ENCODE data around the gene TSPO. TPM values are rescaled to one million over a fixed set of nuclear protein-coding genes. Genes with fewer than 3 reads are reported as not detected.

TSPO gene
- total RNA-seq, 1 donor from 2014 or later, result 0.79 TPM

DNA sequence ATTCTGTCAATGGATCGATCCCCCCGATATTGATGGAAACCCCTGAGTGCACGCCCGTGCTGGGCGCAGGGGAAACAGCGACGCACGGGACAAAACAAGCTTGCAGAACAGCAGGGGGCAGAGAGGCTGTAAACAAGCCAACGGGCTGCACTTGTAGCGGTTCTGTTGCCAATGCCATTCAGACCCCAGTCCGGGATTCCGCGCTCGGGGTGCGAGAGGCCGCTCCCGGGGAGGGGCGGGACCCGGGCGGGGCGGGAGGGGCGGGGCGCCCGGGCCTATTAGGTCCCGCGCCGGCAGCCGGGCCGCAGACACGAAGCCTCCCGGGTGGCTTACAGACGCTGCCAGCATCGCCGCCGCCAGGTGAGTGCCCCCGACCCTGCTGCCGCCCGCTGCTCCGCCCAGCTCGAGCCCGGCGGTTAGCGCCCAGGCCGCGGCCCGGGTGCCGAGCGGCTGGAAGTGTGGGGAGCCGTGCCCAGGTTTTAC, 40.9 kb upstream of the TSPO start, which contains the start of gene BIK:
TSS of gene BIK (plus strand) at position 307 of the 483 bp plus-strand sequence. CDS start 13,273 bp downstream, outside the sequence.
- peak; percentile 31 for DNase-seq (ENCODE audit: low spot score, unreplicated experiment)
- Mint-ChIP-seq H3K4me1 (ENCODE audit: low read depth) (peaks cover 14% of the 10 kb centered on the region), H3K9me3 (ENCODE audit: low read depth) (no peaks in the 10 kb centered on the region), H3K27ac (peak within 1 kb of the TSS; percentile 81), H3K4me3 (ENCODE audit: low read depth) (peak within 1 kb of the TSS; percentile 65), H3K27me3 (peaks cover 52% of the 10 kb centered on the region), H3K36me3 (ENCODE audit: insufficient read depth) (no peaks in the 10 kb centered on the region)
- peak; percentile 32 for TF ChIP-seq CTCF (IDR thresholded peaks at IDR 0.05; ENCODE audit: unreplicated experiment)

- peak overlapping the region; percentile 65 for H3K4me3 Mint-ChIP-seq (ENCODE audit: low read depth)
- H3K27me3 Mint-ChIP-seq, result peaks cover 52% of the 10 kb centered on the region
- TF ChIP-seq CTCF (IDR thresholded peaks at IDR 0.05; ENCODE audit: unreplicated experiment), result no peak
- no peak overlapping the region for H3K27ac Mint-ChIP-seq
- no peaks in the 10 kb centered on the region for H3K9me3 Mint-ChIP-seq (ENCODE audit: low read depth)
- no peak for DNase-seq (ENCODE audit: low spot score, unreplicated experiment)
- no peaks in the 10 kb centered on the region for H3K36me3 Mint-ChIP-seq (ENCODE audit: insufficient read depth)
- peaks cover 14% of the 10 kb centered on the region for H3K4me1 Mint-ChIP-seq (ENCODE audit: low read depth)
These were observed 40.3 kb upstream of the TSPO start for GRCh38 chr22:43110927-43111623.

DNA sequence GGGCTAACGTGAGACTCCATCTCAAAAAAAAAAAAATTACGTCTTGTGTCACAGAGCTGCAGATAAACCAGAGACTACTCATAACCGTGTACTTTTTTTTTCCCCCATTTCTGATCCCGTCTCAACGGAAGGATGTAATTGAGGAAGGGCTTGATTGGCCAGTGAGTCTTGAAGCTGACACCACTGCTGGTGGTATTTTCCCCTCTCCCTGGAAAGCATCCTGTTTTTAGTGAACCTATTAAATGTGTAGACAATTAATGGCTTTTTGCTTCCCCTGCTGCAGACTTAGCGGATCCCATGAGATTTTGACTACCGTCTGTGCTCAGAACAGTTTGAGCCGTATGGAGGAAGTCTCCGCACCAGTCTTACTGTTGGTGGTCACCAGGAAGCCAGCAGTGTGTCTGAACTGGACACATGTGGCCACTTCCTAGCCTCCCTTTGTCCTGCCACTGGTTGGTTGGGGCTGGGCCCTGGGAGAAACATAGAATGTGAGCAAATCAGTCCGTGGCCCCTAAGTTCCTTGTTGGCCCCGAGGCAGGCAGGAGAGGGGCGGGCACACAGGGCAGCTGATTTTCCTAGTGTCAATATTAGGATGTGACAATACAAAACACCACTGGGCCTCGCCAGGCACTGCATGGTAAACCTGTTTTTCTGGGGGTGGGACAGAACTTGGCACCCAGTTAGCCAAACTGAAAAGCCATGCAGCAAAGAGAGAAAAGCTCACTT, 37.7 kb upstream of the TSPO start:
- H3K27me3 Mint-ChIP-seq, result peaks cover 41% of the 10 kb centered on the region
- H3K27ac Mint-ChIP-seq, result no peak overlapping the region
- no peak for DNase-seq (ENCODE audit: low spot score, unreplicated experiment)
- no peaks in the 10 kb centered on the region for H3K36me3 Mint-ChIP-seq (ENCODE audit: insufficient read depth)
- no peaks in the 10 kb centered on the region for H3K9me3 Mint-ChIP-seq (ENCODE audit: low read depth)
- no peak for TF ChIP-seq CTCF (IDR thresholded peaks at IDR 0.05; ENCODE audit: unreplicated experiment)
- H3K4me3 Mint-ChIP-seq (ENCODE audit: low read depth), result peak overlapping the region; percentile 14
- peaks cover 14% of the 10 kb centered on the region for H3K4me1 Mint-ChIP-seq (ENCODE audit: low read depth)

DNA sequence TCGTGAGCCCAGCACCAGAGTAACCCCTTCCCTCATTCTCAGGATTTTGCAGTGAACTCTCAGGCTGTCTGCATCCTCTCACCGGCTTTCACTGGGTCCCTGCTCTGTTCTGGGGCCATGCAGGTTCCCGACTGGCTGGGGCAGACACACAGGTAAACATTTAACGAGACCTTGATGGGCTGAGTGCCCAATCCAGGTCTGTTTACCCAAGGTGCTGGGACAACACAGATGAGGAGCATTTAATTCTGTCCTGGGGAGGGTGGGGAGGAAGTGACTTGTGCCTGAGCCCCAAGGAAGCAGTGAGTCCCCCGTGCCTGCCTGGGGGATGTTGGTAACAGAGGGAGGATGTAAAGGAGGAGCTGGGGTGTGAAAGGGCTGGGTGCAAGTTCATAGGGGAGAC, 36.4 kb upstream of the TSPO start:
- Mint-ChIP-seq H3K9me3 (ENCODE audit: low read depth) (no peaks in the 10 kb centered on the region), H3K4me3 (ENCODE audit: low read depth) (no peak overlapping the region), H3K27ac (no peak overlapping the region), H3K4me1 (ENCODE audit: low read depth) (peaks cover 14% of the 10 kb centered on the region), H3K27me3 (peaks cover 31% of the 10 kb centered on the region), H3K36me3 (ENCODE audit: insufficient read depth) (no peaks in the 10 kb centered on the region)
- no peak for DNase-seq (ENCODE audit: low spot score, unreplicated experiment)
- TF ChIP-seq CTCF (IDR thresholded peaks at IDR 0.05; ENCODE audit: unreplicated experiment), result no peak

GRCh38 chr22:43116932-43117331, 34.4 kb upstream of the TSPO start:
- Mint-ChIP-seq H3K36me3 (ENCODE audit: insufficient read depth) (no peaks in the 10 kb centered on the region), H3K27me3 (peaks cover 20% of the 10 kb centered on the region), H3K4me3 (ENCODE audit: low read depth) (no peak overlapping the region), H3K4me1 (ENCODE audit: low read depth) (peaks cover 11% of the 10 kb centered on the region), H3K9me3 (ENCODE audit: low read depth) (no peaks in the 10 kb centered on the region), H3K27ac (no peak overlapping the region)
- no peak for DNase-seq (ENCODE audit: low spot score, unreplicated experiment)
- TF ChIP-seq CTCF (IDR thresholded peaks at IDR 0.05; ENCODE audit: unreplicated experiment), result no peak
